H7 (cell line): ENCODE results near the gene SCN8A. TPM values are rescaled to one million over a fixed set of nuclear protein-coding genes. Genes with fewer than 3 reads are reported as not detected.
A peak's percentile ranks its signal among the peaks of the same experiment; 100 is the strongest.

ENCODE experiments used
- DNase-seq: peaks from one replicate; pipeline ENCODE4 v3.0.0; 2012
- H3K27me3 ChIP-seq: 2 replicates; pipeline ENCODE4 v1.6.0; 2011; ENCODE audit warnings: mild to moderate bottlenecking, low read length; ENCODE audit not compliant: control insufficient read depth, insufficient read depth
- H3K36me3 ChIP-seq: replicated peaks from 2 replicates; pipeline ENCODE4 v1.5.1; 2011; ENCODE audit warnings: low read length; ENCODE audit not compliant: control insufficient read depth, insufficient read depth
- H3K4me3 ChIP-seq: 2 replicates; pipeline ENCODE4 v1.5.1; 2011; ENCODE audit warnings: low read depth, mild to moderate bottlenecking, control low read depth, low read length, moderate library complexity; ENCODE audit not compliant: insufficient read depth
- total RNA-seq: library from RNA; depleted of rRNA; stranded (reverse); fragments of >200 nt; shearing (Covaris generic); gene quantifications from 2 replicates; pipeline ENCODE4 v1.2.3, GENCODE V29; 2014

The SCN8A gene
- total RNA-seq, 1 experiment from 2014 or later = 3.9 TPM

- Histone ChIP-seq H3K27me3 (no peaks in the 10 kb centered on the region), H3K4me3 (no peak overlapping the region), H3K36me3 (no peaks in the 10 kb centered on the region)
- no peak for DNase-seq
Measured at GRCh38 chr12:51669271-51669670, 78.2 kb downstream of the SCN8A start.

DNA sequence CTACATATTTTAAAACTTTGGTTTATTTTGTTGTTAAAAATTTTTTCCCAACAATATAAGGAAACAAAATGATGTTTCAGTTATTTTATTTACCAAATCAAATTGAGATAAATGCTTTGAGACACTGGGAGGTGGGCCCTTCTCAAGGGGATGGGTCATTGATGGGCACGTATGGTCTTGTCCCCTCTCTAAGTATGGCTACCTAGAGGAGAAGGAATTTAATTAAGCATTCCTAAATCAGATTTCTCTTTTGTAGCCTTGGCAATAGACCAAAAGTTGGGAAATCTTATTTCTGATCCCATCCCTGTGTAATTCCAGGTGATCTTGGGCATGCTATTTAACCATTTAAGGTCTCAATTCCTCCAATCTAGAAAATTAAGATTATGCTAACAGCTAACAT is 79.0 kb downstream of the SCN8A start:
- no peaks in the 10 kb centered on the region for H3K36me3 ChIP-seq
- DNase-seq = no peak
- no peak overlapping the region for H3K4me3 ChIP-seq
- no peaks in the 10 kb centered on the region for H3K27me3 ChIP-seq

- no peaks in the 10 kb centered on the region for H3K27me3 ChIP-seq
- no peak for DNase-seq
- H3K4me3 ChIP-seq = no peak overlapping the region
Measured at GRCh38 chr12:51672334-51672733, 81.3 kb downstream of the SCN8A start.

GRCh38 chr12:51675071-51675803 is 84.2 kb downstream of the SCN8A start:
- DNase-seq = no peak
- Histone ChIP-seq H3K36me3 (no peaks in the 10 kb centered on the region), H3K27me3 (no peaks in the 10 kb centered on the region), H3K4me3 (no peak overlapping the region)

More at GRCh38 chr12:51672334-51672733, 81.3 kb downstream of the SCN8A start:
- no peaks in the 10 kb centered on the region for H3K36me3 ChIP-seq

DNA sequence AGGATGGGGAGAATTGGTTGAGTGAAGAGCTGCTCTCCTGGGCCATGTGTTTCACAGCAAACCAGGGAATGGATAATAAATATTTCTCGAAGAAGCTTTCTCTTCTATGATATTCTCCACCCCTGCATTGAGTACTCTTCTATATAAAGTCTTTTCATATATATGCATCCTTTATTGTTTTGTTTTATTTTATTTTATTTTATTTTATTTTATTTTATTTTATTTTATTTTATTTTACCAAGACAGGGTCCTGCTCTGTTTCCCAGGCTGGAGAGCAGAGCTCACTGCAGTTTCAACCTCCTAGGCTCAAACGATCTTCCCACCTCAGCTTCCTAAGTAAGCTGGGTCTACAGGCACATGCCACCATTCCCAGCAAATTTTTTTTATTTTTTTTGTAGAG is 85.8 kb downstream of the SCN8A start:
- Histone ChIP-seq H3K36me3 (no peaks in the 10 kb centered on the region), H3K27me3 (no peaks in the 10 kb centered on the region), H3K4me3 (no peak overlapping the region)
- no peak for DNase-seq

GRCh38 chr12:51677284-51677968 is 86.4 kb downstream of the SCN8A start:
- H3K36me3 ChIP-seq = no peaks in the 10 kb centered on the region
- H3K27me3 ChIP-seq = no peaks in the 10 kb centered on the region
- no peak for DNase-seq
- no peak overlapping the region for H3K4me3 ChIP-seq

DNA sequence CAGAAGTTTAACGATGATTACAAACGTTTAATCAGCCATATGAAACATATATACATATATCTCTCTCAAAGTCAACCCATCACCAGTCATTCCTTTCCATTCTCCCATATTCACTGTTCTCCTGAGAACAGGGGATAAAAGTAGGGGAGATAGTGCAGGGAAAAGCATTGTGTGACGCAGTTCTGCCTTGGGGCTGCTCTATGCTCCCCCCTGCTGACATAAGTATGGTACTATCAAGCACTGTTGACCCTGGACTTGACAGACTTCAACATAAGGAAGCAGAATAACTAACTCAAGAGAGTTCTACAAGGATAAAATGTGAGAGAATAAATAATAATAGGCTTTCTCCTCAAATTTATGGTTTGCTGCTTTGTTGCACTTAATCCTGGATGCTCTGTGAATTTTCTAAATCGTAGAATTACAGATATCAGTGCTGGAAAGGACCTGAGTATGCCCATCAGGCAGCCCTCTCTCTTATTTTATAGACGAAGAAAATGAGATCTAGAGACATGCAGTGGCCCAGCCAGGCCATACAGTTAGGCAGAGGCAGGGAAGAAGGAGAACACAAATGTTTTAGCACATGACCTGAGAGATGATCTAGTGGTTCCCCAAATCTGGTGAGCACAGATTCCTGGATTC is 87.2 kb downstream of the SCN8A start:
- Histone ChIP-seq H3K4me3 (no peak overlapping the region), H3K36me3 (no peaks in the 10 kb centered on the region), H3K27me3 (no peaks in the 10 kb centered on the region)
- peak; percentile 49 for DNase-seq

GRCh38 chr12:51682981-51683380 is 91.9 kb downstream of the SCN8A start:
- no peak for DNase-seq
- H3K36me3 ChIP-seq = no peaks in the 10 kb centered on the region
- H3K27me3 ChIP-seq = no peaks in the 10 kb centered on the region
- H3K4me3 ChIP-seq = no peak overlapping the region

DNA sequence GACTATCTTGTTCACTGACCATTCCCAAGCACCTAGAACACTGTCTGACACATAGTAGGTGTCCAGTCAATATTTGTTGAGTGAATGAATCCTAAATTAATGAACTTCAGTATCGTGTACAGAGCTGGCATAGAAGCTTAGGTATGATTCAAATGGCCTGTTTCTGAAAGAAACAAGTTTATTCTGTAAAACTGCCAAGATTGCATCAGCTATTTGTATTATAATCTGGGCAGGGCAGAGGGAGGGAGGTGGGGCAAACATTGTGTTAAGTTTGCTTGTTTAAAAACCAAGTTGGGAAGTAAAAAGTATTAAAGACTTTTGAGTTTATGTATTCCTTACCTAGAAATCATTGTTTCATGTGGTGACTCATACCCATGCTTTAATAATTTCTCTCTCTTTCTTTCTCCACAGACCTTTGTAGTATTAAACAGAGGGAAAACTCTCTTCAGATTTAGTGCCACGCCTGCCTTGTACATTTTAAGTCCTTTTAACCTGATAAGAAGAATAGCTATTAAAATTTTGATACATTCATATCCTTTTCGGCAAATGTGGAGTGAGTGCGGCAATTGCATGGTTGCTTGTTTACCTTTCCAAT is 92.8 kb downstream of the SCN8A start:
- Histone ChIP-seq H3K4me3 (no peak overlapping the region), H3K36me3 (no peaks in the 10 kb centered on the region), H3K27me3 (no peaks in the 10 kb centered on the region)
- DNase-seq = no peak

DNA sequence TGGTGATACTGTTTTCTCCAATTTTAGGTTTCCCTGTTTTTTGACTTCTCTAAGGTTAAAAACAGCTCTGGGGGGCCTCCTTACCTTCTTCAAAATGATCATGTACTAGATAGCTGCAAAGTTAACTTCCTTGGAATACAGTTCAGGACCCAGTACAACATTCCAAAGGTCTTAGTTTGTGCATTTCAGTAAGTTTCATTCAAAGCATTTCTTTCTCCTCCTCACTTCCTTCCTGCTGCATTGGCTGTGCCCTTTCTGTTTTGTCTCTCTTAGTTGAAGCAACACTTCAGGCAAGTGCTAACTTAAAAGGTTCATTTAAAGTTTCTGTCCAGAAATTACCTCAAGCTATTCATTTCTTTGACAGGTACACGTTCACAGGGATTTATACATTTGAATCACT is 95.7 kb downstream of the SCN8A start:
- DNase-seq = no peak

GRCh38 chr12:51687177-51687576 is 96.1 kb downstream of the SCN8A start:
- Histone ChIP-seq H3K4me3 (no peak overlapping the region), H3K27me3 (no peaks in the 10 kb centered on the region), H3K36me3 (no peaks in the 10 kb centered on the region; the same call in 1 of the 2 replicates)
- DNase-seq = no peak

More for the DNA sequence above, 95.7 kb downstream of the SCN8A start:
- Histone ChIP-seq H3K36me3 (no peaks in the 10 kb centered on the region; the same call in 1 of the 2 replicates), H3K27me3 (no peaks in the 10 kb centered on the region), H3K4me3 (no peak overlapping the region)

GRCh38 chr12:51687614-51688013 is 96.6 kb downstream of the SCN8A start:
- Histone ChIP-seq H3K27me3 (no peaks in the 10 kb centered on the region), H3K4me3 (no peak overlapping the region), H3K36me3 (no peaks in the 10 kb centered on the region; the same call in 1 of the 2 replicates)
- no peak for DNase-seq

GRCh38 chr12:51689983-51690382 is 99.0 kb downstream of the SCN8A start:
- no peak overlapping the region for H3K4me3 ChIP-seq
- no peaks in the 10 kb centered on the region; the same call in 1 of the 2 replicates for H3K36me3 ChIP-seq
- no peaks in the 10 kb centered on the region for H3K27me3 ChIP-seq
- DNase-seq = no peak

DNA sequence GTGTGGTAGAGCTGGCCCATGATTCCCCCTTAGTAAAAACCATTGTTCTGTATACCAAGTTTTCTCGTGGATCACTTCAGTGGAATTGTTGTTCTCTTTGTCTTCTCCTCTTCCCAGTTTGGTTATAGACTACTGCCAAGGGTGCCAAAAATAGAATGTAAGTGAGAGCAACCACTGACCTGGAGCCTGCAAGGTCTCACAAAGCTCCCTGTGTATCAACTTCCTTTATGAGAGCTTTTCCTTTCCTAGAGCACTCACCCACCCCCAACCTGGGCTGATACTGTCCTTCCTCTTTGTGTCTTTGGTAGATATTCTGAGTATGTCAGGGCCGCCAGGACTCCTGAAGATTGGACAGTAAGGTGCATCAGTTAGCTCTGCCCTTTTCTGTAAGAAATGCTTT is 101.0 kb downstream of the SCN8A start:
- H3K36me3 ChIP-seq = no peaks in the 10 kb centered on the region; the same call in 1 of the 2 replicates
- no peak for DNase-seq
- no peaks in the 10 kb centered on the region for H3K27me3 ChIP-seq
- no peak overlapping the region for H3K4me3 ChIP-seq
